Epithelial cell of prostate (primary cell): Measurements from ENCODE around the gene SCUBE3.

Experiments used
- DNase-seq: peaks from one replicate; pipeline ENCODE4 v3.0.0-alpha.2; 2011; ENCODE audit warnings: low read depth, low spot score
- H3K27ac ChIP-seq: fragments of 450-650 bp; 2 replicates; pipeline ENCODE4 v1.5.1; 2017; ENCODE audit warnings: mild to moderate bottlenecking

SCUBE3 gene

GRCh38 chr6:35179901-35180535 lies 33.7 kb upstream of the SCUBE3 start:
- no peak overlapping the region for H3K27ac ChIP-seq
- no peak for DNase-seq

- peak overlapping the region; percentile 8 for H3K27ac ChIP-seq
- no peak for DNase-seq
These were observed 32.3 kb upstream of the SCUBE3 start for GRCh38 chr6:35181308-35181932.

GRCh38 chr6:35181933-35182612 lies 31.7 kb upstream of the SCUBE3 start:
- peak overlapping the region; percentile 8 for H3K27ac ChIP-seq
- no peak for DNase-seq

DNA sequence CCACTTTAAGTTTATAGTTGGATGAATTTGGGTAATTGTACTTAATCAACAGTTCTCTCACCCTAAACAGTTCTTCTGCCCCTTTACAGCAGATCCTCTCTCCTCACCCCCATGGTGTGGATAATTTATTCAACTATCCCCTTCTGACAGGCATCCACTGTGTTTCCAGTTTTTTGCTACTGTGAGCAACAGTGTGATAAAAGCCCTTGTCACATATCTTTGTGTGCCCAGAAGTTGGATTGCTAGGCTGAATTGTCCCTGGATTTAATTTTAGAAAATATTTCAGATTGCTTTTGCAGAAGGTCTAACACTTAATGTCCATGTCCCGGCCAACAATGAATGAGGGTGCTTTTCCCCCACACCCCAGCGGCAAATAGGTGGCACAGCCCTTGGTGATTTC lies 30.5 kb upstream of the SCUBE3 start:
- DNase-seq = no peak

GRCh38 chr6:35183935-35184334 lies 29.8 kb upstream of the SCUBE3 start:
- peak overlapping the region; percentile 68 for H3K27ac ChIP-seq
- no peak for DNase-seq

More for the DNA sequence above, 30.5 kb upstream of the SCUBE3 start:
- H3K27ac ChIP-seq = no peak overlapping the region

GRCh38 chr6:35184580-35185301 lies 29.0 kb upstream of the SCUBE3 start:
- H3K27ac ChIP-seq = peak overlapping the region; percentile 68

GRCh38 chr6:35185302-35185681 lies 28.5 kb upstream of the SCUBE3 start:
- no peak for DNase-seq
- peak overlapping the region; percentile 68 for H3K27ac ChIP-seq

More at GRCh38 chr6:35184580-35185301, 29.0 kb upstream of the SCUBE3 start:
- no peak for DNase-seq

- no peak for DNase-seq
- peak overlapping the region; percentile 68 for H3K27ac ChIP-seq
These were observed 27.8 kb upstream of the SCUBE3 start for GRCh38 chr6:35185971-35186370.

GRCh38 chr6:35186571-35186970 lies 27.2 kb upstream of the SCUBE3 start:
- no peak for DNase-seq
- H3K27ac ChIP-seq = no peak overlapping the region

DNA sequence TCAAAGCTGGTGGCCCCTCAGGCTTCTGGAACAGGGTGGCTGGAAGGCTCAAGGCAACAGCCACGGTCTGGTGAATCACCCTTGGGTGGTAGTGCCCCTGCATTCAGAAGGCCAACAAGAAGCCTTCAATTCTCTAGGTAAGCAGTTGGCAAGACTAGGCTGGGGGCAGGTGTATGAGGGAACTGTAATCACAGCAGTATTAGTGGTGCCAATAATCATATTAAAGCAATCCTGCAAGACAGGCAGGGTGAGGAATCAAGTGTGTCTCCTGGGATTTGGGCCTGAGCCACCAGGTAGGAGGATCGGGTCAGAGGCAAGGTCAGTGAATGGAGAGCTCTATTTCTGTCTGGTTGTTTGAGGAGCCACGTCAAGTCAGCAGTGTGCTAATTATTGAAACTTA lies 24.9 kb upstream of the SCUBE3 start:
- DNase-seq = no peak
- H3K27ac ChIP-seq = no peak overlapping the region

- H3K27ac ChIP-seq = no peak overlapping the region
- DNase-seq = no peak
These were observed 23.4 kb upstream of the SCUBE3 start for GRCh38 chr6:35190306-35190705.

GRCh38 chr6:35191889-35192288 lies 21.9 kb upstream of the SCUBE3 start:
- no peak for DNase-seq
- no peak overlapping the region for H3K27ac ChIP-seq

GRCh38 chr6:35192301-35192860 lies 21.4 kb upstream of the SCUBE3 start:
- H3K27ac ChIP-seq = no peak overlapping the region
- DNase-seq = no peak

- H3K27ac ChIP-seq = no peak overlapping the region
- no peak for DNase-seq
These were observed 19.4 kb upstream of the SCUBE3 start for GRCh38 chr6:35194390-35194789.

DNA sequence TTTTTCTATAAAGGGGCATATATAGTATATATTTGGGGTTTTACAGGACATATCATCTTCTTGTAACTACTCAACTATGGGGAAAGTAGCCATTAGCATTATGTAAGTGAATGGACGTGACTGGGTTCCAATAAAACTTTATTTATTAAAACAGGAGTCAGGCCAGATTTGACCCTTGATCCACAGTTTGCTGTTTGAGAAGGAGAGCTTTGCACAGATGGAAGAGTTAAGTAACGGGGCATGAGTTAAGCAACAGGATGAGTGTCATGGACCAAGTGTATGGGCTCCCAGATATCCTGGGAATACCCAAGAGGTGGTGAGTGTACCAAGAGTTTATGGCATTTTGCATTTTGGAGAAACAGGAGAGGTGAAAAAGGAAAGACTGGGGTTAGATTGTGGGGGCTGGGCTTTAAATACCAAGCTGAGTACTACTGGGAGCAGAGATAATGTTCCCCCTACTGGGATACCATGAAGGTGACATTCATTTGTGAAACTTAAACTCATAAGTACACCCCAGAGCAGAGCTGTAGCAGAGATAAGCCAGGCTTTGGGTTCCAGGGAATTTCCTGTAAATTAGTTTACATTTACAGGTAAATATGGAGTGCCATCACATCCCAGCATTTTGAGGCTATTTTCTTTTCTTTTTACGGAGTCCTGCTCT lies 18.5 kb upstream of the SCUBE3 start:
- no peak overlapping the region for H3K27ac ChIP-seq
- DNase-seq = no peak

DNA sequence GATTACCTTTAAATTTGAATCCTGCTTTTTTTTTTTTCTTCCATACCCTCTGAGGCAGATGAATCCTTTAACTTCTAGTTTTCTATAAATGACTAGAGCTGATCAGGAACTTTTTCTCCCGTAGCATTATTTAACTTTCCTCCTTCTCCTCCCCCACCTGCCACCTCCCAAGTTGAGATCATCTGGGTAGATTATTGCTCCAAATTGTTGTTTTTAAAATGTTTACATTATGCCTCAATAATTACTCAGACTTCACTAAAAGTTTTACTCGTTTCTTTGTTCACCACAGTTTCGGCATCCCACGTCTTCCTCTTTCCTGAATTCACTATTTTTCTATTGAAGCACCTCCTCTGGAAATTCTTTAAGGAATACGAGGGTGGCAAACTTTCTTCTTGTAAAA lies 16.6 kb upstream of the SCUBE3 start:
- peak overlapping the region; percentile 42 for H3K27ac ChIP-seq

GRCh38 chr6:35199866-35200265 lies 13.9 kb upstream of the SCUBE3 start:
- H3K27ac ChIP-seq = no peak overlapping the region

More for the DNA sequence above, 16.6 kb upstream of the SCUBE3 start:
- DNase-seq = no peak

GRCh38 chr6:35202066-35202546 lies 11.7 kb upstream of the SCUBE3 start:
- no peak overlapping the region for H3K27ac ChIP-seq
- DNase-seq = no peak

More at GRCh38 chr6:35199866-35200265, 13.9 kb upstream of the SCUBE3 start:
- DNase-seq = no peak

GRCh38 chr6:35203152-35203670 lies 10.5 kb upstream of the SCUBE3 start:
- H3K27ac ChIP-seq = no peak overlapping the region
- DNase-seq = no peak

DNA sequence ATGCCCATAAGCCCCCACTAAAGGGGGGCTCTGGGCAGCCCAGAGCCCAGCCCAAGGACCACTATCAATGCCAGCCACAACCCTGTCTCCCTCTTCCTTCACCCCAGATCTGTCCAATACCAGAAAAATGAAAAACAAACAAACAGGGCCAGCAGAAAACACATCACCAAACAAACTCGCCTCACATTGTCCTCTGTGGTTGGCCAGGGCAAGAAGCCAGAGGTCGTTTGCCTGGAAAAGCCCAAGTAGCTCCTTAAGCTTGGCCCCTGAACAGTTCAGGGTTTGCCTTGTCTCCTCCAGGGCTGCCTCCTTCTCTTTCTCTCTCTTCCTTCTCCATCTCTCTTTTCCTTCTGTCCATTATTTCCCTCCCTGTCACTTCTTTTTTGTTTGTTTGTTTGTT lies 10.1 kb upstream of the SCUBE3 start:
- no peak overlapping the region for H3K27ac ChIP-seq
- DNase-seq = no peak
